Umbilical cord (tissue), 2 donors: ENCODE measurements around the gene ZYX. TPM values are rescaled to one million over a fixed set of nuclear protein-coding genes. Genes with fewer than 3 reads are reported as not detected.
A peak's percentile ranks its signal among the peaks of the same experiment; 100 is the strongest.
"Not testable (repeated sequence)": the region's sequence is repeated elsewhere in the genome, so short reads cannot be mapped to it uniquely, and the experiment has no call there.

Source experiments
- DNase-seq: peaks from one replicate; pipeline ENCODE4 v3.0.0-alpha.2; 2015; ENCODE audit warnings: low spot score
- total RNA-seq: library from RNA; depleted of rRNA; stranded (reverse); fragments of >200 nt; gene quantifications from one replicate; pipeline ENCODE4 v1.2.3, GENCODE V29; 2014; ENCODE audit warnings: low replicate concordance; ENCODE audit not compliant: insufficient read depth

Gene ZYX
- total RNA-seq, 1 donor from 2014 or later: 42.1 TPM

DNA sequence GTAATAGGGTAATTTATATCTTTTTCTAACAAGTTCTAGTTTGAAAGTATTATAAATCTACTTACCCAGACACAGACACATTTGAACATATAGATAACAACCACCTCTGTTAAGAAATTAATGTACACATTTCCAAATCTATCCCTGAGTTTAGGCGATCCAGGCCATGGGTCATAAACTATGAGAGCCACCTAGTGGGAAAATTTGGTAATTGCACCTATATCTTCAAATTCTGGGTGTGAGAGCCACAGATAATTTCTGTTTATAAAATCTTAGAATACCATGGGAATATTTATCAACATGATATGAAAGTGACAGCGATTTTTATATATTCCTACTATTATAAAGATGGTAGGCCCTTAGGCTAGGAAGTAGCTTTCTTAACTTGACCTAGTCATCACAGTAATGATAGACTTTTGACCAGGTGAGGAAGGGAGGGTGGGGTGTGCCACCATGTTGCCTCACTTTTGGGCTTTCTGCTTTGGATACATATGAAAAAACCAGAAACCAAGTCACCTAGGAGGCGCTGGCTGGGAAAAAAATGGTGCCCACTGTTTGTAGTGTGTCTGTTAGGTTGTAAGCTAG, 35.5 kb downstream of the ZYX start:
- DNase-seq: peak; percentile 79

DNA sequence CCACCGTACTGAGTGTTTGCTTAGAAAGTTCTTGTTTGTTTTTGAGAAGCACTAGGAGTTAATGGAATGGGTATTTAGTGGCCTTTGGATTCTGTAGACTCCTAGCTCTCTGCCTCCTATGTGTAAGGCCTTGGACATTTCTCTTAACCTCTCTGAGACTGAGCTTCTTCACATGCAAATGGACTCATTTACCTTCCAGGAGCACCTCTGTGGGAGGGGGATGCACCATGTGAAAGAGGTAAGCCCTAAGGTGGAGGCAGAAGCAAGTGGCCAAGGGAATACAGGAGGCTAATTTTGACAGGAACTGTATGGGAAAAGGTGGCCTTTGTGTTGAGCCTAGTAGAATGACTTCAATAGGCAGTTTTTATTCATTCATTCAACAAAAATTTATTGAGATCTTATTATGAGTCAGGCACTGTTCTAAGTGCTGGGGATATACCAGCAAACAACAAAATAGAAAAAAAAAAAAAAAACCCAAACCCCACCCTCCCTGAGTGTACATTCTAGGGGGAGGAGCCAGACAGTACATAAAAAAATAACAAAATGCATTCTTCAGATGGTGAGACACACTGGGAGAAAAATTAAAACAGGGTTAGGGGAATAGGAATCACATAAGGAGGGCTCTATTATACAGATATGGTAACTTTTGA, 36.7 kb downstream of the ZYX start:
- DNase-seq: no peak

DNA sequence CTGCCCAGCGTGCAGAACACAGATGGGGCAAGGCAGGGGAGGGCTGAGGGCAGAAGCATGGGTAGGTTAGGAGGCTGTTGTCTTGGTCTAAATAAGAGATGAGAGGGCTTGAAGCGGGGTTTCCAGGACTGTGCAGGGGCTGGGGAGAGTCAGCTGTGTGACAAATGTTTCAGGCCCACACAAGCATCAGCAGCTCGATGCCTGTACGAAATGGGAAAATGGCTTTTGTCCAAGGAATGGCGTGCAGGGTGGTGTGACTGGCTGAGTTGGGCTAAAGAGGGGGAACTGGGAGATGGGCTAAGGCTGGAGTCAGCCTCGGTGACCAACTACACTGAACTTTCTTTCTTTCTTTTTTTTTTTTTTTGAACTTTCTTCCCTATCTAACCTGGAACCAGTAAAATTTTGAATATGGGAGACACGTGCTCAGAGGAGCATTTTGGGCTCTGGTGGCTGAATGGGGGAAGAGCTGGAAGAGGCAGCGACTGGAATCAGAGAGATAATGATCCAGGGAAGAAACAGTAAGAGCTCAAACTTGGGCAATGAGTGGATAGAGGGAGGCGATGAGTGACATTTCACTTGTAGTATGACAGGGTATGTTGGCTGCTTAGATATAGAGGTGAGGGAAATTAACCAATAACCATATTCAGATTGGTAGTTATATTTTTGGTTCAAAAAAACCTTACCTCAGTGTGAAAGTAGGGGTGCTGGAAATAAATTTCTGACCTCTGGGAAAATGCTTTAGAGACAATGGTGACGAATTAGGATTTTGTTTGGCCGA, 37.7 kb downstream of the ZYX start:
- no peak for DNase-seq

DNA sequence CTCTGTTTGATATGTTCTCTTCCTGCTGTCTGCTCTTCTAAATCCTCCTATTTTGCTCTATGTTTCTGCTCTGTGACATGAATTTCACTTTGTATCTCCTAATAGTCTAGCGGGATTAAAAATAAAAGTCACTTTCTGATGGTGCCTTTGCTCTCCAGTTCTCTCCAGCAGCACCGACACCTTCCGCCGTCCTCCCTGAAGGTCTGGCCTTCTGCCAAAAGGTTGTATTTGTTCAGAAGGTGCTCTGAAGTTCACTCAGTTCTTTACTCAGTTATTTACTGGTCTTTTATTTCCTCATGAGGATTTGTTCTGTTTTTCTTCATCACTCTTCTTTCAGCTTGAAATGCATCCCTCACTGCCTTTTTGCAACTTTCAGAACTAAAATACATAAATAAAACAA, 38.7 kb downstream of the ZYX start:
- DNase-seq: peak; percentile 19

DNA sequence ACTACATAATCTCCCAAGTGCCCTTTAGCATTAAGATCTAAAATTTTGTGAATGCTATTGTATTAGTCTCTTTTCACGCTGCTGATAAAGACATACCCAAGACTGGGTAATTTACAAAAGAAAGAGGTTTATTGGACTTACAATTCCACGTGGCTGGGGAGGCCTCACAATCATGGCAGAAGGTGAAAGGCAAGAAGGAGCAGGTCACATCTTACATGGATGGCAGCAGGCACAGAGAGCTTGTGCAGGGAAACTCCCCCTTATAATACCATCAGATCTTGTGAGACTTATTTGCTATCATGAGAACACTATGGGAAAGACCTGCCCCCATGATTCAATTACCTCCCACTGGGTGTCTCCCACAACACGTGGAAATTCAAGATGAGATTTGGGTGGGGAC, 39.5 kb downstream of the ZYX start:
- DNase-seq: not testable (repeated sequence)

DNA sequence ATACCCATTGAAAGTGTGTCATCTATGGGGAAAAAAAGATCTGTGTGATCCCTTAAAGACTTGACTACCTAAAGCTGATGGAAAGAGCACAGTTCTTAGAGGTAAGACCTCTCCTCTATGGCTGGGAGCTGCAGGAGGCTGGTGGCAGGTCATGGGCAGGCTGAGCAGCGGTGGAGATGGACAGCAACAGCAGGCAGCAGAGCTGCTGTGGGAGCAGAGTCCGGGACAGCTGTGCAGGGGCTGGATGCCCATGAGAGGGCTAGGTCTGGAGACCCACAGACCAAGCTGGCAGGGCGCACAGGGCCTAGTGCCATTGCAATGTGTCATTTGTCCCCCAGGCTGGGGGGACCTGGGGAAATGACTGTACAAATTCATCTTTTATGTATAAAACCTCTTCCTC, 40.9 kb downstream of the ZYX start:
- no peak for DNase-seq

DNA sequence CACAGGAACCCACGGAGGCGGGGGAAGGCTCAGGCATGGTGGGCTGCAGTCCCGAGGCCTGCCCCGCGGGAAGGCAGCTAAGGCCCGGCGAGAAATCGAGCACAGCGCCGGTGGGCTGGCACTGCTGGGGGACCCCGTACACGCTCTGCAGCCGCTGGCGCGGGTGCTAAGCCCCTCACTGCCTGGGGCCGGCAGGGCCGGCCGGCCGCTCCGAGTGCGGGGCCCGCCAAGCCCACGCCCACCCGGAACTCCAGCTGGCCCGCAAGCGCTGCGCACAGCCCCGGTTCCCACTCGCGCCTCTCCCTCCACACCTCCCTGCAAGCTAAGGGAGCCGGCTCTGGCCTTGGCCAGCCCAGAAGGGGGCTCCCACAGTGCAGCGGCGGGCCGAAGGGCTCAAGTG, 43.3 kb downstream of the ZYX start:
- DNase-seq: not testable (repeated sequence)

DNA sequence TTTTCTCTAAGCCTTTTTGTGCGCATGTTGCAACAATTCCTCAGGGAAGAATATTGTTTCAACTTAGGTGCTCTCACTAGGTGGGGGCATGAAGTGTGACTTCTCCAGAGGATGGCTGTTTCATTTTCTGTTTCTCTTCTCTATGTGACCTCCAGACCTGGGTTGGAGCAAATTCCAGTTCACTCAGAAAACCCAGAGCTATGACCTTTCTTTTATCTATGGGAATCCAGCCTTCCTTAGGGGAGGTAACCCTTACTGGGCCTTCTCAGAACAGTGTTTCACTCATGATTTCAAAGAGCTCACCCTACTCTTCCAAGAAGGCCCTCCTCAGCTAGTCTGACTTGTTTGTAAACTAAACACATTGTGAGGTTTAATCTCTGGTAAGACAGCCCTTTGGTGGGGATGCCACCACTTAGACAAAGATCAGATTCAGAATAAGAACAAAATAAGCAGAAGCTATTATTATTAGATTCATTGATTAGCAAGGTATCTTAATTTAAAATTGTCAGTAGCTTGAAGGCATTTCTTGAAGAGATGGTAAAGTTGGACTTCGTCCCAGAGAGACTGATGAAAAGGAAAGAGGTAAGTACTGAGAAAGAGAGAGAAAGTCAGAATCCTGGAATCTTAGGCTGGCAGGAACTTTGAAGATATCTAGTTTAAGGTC, 45.5 kb downstream of the ZYX start:
- no peak for DNase-seq

DNA sequence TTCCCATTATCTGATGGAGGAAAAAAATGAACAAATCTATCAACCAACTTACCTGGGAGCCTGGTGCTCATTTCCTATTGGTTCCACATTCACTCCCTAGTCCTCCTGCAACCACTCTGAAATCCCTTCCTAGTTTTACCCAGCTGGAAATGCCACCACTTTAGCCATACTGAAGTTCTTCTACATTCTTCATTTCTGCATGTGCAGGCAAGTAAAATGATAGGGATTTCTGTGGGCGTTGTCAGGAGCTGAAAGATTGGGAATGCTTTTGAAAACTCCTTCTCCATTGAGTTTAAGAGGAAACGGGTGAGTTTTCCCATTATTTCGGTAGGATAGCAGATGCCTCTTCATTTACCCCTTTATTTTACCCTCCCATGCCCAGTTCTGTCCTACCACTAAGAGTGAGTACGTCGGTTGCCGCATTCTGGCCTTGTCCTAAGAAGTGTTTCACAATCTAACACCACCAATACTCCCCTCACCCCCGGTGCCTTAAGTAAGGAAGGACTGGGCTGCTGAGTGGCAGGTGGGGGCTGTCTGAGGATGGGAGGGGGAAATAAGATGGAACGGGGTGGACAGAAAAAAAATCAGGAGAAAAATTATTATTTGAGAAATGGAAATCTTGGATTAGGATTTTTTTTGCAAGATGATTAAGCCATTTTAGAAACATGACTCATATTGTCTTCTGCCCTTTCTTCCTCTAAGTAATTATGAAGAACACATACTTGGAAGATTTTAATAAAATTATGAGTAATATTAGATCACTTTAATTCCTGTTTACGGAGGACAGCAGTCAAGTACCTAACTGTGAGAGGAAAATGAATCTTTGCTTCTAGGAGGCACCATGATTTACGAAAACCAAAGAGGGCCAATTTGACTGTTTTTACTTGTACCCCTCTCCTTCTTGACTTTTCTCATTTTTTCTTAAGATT, 48.9 kb downstream of the ZYX start:
- DNase-seq: no peak

DNA sequence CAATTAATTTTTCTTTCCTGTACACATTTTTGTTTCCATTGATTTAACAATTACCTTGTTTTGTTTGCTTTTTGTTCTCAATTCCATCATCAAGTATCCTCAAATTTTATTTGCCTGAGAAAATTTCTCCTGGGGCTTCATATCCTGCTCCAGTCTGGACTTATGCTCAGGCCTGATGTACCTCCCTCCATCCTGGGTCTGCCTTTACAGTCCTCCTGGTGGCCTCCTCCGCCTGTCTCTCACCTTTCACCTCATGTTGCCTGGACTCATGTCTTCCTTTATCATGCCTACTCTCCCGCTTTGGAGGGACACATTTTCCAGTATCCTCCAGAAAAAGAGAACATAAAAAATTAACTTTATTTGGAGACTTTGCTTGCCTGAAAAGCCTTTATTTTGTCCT, 50.0 kb downstream of the ZYX start:
- no peak for DNase-seq

DNA sequence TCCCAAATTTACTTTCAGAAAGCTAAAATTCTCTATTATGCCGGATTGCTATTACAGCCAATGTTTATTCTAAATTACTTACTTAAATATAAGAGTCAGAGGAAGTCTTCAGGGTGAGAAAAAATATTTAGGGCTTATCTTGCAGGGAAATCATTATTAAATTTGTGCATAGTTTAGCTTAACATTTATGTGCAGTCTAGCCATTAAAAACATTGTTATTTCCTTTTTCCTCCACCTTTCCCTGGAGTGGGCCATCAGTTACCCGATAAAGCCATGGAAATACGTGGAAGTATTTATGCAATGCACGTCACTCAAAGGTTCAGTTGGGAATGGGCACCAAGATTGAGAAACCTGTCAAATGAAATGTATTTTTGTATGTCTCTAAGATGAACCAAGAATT, 52.6 kb downstream of the ZYX start:
- DNase-seq: no peak

DNA sequence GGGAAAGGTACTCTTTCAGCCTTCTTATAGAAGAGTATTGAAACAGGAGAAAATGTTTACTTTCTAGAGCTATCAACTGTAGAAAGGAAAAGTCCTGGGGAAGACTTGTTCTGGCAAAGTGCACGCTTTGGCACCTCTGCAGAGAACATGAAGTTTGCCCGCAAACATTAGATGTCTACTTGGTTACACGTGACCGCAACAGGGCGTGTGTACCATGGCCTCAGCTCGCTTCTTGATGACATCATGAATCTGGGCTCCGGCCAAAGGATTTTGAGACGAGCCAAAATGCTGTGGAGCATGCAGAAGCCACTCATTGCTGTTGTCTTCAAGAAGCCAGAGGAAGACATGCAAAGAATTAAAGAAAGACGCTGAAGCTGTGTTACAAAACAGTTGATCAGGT, 53.5 kb downstream of the ZYX start:
- DNase-seq: no peak

DNA sequence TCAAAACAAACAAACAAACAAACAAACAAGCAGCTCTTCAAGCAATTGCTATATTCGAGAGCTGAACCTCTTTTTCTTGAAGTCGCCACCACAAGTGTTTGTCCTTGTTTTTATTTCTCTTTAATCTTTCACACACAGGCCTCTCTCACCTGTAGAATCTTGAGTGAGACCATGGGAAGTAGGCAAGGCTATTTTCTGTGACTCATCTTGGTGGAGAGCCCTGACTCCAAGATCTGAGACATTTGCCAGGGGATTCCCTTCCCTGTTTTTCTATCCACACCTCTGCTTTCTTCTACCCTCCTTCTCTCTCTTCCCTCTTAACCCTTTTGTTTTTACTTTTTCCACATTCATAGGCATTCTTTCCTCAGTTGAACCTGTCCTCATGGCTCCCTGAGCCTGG, 54.1 kb downstream of the ZYX start:
- no peak for DNase-seq

DNA sequence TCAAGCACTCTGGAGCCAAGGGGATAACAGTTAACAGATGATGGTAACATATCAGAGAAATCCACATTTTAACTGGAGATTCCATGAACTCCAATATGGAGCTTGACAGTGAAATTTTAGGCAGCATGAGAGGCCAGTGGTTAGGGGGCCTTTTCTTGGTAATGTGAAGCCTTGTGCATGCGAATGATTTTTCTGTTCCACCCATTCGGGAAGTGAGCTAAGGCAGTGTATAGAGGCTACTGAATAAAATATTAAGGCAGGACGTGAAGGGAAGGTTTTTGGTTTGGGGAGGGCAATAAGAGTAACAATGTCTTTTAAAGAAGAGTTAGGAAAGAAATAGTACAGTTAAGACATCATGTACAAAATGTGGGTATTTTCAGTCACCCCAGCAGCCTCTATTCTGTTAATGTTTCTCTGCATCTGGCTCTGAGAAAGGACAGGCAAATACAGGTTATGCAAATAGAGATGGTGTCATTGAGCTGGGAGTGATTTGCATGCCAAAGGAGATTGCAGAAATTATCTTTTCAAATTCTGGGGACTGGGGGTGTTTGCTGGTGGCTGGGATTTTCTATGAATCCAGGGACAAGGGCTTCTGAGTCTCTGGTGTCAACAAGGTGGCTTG, 55.3 kb downstream of the ZYX start:
- DNase-seq: no peak

DNA sequence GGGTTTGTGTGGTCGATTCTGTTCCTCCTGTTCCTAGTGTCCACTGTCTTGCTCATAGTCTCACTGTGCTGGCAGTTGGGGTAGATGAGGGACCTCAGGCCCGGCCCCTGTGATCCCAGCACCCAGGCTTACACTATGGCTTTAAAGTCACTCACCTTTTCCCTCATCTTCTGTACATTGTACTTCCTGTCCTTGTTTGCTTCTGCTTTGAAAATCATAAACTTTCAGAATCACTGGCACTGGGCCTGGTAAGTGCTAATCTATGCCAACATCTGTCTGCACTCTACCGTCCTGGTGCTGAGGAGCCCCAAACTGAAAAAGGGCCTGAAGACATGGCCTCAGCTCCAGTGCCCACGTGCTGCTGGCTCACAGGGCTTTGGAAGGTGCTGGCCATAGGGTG, 56.4 kb downstream of the ZYX start:
- DNase-seq: no peak

DNA sequence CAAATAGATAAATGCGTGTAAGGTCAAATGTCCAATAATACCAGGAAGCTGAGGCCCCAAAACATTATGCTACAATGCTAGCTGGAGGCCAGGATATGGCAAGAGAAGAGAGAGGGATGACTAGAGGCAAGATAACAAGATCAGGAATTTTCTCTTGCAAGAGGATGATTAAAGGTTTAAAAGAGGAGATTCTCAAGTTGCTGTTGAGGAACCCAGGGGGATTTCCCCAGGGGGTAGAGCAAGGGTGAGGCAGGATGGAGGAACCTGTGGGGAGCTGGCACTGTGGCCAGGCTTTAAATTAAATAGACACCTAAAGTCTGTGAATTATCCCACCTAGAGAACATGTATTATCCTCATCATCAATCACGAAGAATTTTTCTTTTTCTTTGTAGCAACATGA, 58.7 kb downstream of the ZYX start:
- DNase-seq: no peak

Other genes with a start within 250 kb of the ZYX start
- gene PIP, start 249.3 kb upstream of the ZYX start, total RNA-seq: not detected
- 8.2 TPM for gene TAS2R39, start 197.9 kb upstream of the ZYX start, total RNA-seq
- 0.72 TPM for gene TAS2R40, start 159.3 kb upstream of the ZYX start, total RNA-seq
- gene GSTK1, start 117.9 kb upstream of the ZYX start, total RNA-seq: 29.9 TPM
- gene TMEM139, start 96.4 kb upstream of the ZYX start, total RNA-seq: 0.72 TPM
- gene CASP2, start 93.0 kb upstream of the ZYX start, total RNA-seq: 9.1 TPM
- gene CLCN1, start 65.2 kb upstream of the ZYX start, total RNA-seq: not detected
- gene FAM131B, start 18.6 kb upstream of the ZYX start, total RNA-seq: 7.2 TPM
- 0.48 TPM for gene EPHA1, start 27.5 kb downstream of the ZYX start, total RNA-seq
- gene TAS2R60, start 62.1 kb downstream of the ZYX start, total RNA-seq: not detected
- gene TAS2R41, start 96.5 kb downstream of the ZYX start, total RNA-seq: 2.6 TPM
- gene CTAGE15, start 190.5 kb downstream of the ZYX start, total RNA-seq: not detected
- gene TCAF2, start 239.6 kb downstream of the ZYX start, total RNA-seq: 6.7 TPM